ENCODE data around the gene SMARCA4. TPM values are rescaled to one million over a fixed set of nuclear protein-coding genes. Genes with fewer than 3 reads are reported as not detected.

SMARCA4 gene
- total RNA-seq, 1 experiment from 2014 or later: 36.2 TPM

DNA sequence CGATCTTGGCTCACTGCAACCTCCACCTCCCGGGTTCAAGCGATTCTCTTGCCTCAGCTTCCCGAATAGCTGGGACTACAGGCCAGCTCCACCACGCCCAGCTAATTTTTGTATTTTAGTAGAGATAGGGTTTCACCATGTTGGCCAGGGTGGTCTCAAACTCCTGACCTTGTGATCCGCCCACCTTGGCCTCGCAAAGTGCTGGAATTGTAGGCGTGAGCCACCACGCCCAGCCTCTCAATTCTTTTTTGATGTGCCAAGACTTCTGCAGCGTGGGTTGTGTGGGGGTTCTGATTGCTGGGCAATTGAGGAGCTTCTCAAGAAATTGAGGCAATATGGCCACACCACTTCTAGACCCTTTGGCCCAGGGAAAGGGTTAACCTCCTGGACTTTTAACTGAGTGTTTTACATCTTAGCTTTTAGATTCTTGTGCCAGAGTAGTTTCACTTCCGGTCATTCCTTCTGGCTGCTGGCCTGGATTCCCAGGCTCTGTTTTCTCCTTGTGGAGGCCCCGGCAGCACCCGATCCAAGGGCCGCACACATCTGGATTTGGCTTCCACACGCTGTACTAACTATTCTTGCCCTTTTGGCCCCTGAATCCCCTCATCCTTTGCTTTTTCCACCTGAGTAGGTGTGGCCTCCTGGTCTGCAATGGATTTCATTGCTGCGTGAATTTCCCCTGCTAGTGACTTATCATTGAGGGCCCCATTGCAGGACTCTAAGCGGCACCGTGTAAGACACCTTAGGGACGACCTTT is 14.7 kb downstream of the SMARCA4 start:
- TF ChIP-seq TCF7L2 (IDR thresholded peaks at IDR 0.05; ENCODE audit: low read depth, low read length): no peak
- TF ChIP-seq, protein P1, sequence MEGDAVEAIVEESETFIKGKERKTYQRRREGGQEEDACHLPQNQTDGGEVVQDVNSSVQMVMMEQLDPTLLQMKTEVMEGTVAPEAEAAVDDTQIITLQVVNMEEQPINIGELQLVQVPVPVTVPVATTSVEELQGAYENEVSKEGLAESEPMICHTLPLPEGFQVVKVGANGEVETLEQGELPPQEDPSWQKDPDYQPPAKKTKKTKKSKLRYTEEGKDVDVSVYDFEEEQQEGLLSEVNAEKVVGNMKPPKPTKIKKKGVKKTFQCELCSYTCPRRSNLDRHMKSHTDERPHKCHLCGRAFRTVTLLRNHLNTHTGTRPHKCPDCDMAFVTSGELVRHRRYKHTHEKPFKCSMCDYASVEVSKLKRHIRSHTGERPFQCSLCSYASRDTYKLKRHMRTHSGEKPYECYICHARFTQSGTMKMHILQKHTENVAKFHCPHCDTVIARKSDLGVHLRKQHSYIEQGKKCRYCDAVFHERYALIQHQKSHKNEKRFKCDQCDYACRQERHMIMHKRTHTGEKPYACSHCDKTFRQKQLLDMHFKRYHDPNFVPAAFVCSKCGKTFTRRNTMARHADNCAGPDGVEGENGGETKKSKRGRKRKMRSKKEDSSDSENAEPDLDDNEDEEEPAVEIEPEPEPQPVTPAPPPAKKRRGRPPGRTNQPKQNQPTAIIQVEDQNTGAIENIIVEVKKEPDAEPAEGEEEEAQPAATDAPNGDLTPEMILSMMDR (IDR thresholded peaks at IDR 0.05): no peak
- Histone ChIP-seq H3K9me3 (ENCODE audit: control insufficient read depth, insufficient read depth, low read depth, low read length) (no peaks in the 10 kb centered on the region), H3K4me1 (ENCODE audit: control insufficient read depth, insufficient read depth, low read length) (peaks cover 16% of the 10 kb centered on the region), H3K27me3 (ENCODE audit: control insufficient read depth, insufficient read depth, low read length) (no peaks in the 10 kb centered on the region), H3K27ac (ENCODE audit: low read length) (peak overlapping the region; percentile 59; the same call in 1 of the 2 replicates), H3K36me3 (ENCODE audit: control insufficient read depth, insufficient read depth, low read length) (no peaks in the 10 kb centered on the region), H3K4me3 (ENCODE audit: low read depth in 2 of 2, low read length in 2 of 2) (no peak overlapping the region)
- ATAC-seq (no peak), DNase-seq (ENCODE audit: low read depth, low spot score) (no peak)
- POLR2A ChIA-PET: interaction anchor here (0.5 to 0.6 kb wide), 2 partner anchors 21 to 244 kb away, joined by 3 read pairs; no protein-coding TSS in a partner anchor
- intact Hi-C loops (cut with micrococcal nuclease; ENCODE audit: unreplicated experiment): no loop called here
- no TSS peak for BruUV-seq (replicated peaks)
- in situ Hi-C loops (cut with HindIII; ENCODE audit: low pct_unique_long_range_greater_than_20kb, low sequenced_read_pairs): no loop called here
- CTCF ChIA-PET: interaction anchor here (0.5 kb wide), 1 partner anchor 13 kb away, joined by 5 read pairs; no protein-coding TSS in a partner anchor

- no peak for DNase-seq (ENCODE audit: low read depth, low spot score)
- ATAC-seq: no peak
- H3K36me3 ChIP-seq (ENCODE audit: control insufficient read depth, insufficient read depth, low read length): no peaks in the 10 kb centered on the region
- no TSS peak for BruUV-seq (replicated peaks)
- peak overlapping the region; percentile 59; the same call in 1 of the 2 replicates for H3K27ac ChIP-seq (ENCODE audit: low read length)
- ChIA-PET POLR2A (no interaction called here), CTCF (interaction anchor here (0.5 to 0.7 kb wide), 2 partner anchors 14 to 22 kb away, joined by 3 to 5 read pairs; no protein-coding TSS in a partner anchor)
- peaks cover 16% of the 10 kb centered on the region for H3K4me1 ChIP-seq (ENCODE audit: control insufficient read depth, insufficient read depth, low read length)
- no peak for TF ChIP-seq SIN3A (IDR thresholded peaks at IDR 0.05; ENCODE audit: borderline replicate concordance, insufficient read depth, low read depth, low read length)
- TF ChIP-seq, protein P1 (IDR thresholded peaks at IDR 0.05): no peak
- TF ChIP-seq POLR2AphosphoS5 (IDR thresholded peaks at IDR 0.05; ENCODE audit: low read depth, low read length): no peak
- TF ChIP-seq TCF7L2 (IDR thresholded peaks at IDR 0.05; ENCODE audit: low read depth, low read length): no peak
- TF ChIP-seq, protein P2, sequence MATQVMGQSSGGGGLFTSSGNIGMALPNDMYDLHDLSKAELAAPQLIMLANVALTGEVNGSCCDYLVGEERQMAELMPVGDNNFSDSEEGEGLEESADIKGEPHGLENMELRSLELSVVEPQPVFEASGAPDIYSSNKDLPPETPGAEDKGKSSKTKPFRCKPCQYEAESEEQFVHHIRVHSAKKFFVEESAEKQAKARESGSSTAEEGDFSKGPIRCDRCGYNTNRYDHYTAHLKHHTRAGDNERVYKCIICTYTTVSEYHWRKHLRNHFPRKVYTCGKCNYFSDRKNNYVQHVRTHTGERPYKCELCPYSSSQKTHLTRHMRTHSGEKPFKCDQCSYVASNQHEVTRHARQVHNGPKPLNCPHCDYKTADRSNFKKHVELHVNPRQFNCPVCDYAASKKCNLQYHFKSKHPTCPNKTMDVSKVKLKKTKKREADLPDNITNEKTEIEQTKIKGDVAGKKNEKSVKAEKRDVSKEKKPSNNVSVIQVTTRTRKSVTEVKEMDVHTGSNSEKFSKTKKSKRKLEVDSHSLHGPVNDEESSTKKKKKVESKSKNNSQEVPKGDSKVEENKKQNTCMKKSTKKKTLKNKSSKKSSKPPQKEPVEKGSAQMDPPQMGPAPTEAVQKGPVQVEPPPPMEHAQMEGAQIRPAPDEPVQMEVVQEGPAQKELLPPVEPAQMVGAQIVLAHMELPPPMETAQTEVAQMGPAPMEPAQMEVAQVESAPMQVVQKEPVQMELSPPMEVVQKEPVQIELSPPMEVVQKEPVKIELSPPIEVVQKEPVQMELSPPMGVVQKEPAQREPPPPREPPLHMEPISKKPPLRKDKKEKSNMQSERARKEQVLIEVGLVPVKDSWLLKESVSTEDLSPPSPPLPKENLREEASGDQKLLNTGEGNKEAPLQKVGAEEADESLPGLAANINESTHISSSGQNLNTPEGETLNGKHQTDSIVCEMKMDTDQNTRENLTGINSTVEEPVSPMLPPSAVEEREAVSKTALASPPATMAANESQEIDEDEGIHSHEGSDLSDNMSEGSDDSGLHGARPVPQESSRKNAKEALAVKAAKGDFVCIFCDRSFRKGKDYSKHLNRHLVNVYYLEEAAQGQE (IDR thresholded peaks at IDR 0.05; ENCODE audit: insufficient read depth in 1 of 2, low read depth in 2 of 2, low read length in 1 of 2): no peak
- intact Hi-C loops (cut with micrococcal nuclease; ENCODE audit: unreplicated experiment): no loop called here
- no peaks in the 10 kb centered on the region for H3K27me3 ChIP-seq (ENCODE audit: control insufficient read depth, insufficient read depth, low read length)
- H3K9me3 ChIP-seq (ENCODE audit: control insufficient read depth, insufficient read depth, low read depth, low read length): no peaks in the 10 kb centered on the region
- no peak overlapping the region for H3K4me3 ChIP-seq (ENCODE audit: low read depth in 2 of 2, low read length in 2 of 2)
- in situ Hi-C loops (cut with HindIII; ENCODE audit: low pct_unique_long_range_greater_than_20kb, low sequenced_read_pairs): no loop called here
Observed at GRCh38 chr19:10976131-10976892, 15.5 kb downstream of the SMARCA4 start.

All from Panc1 (cell line).